Thymus (tissue), 11 donors: ENCODE data around the gene SNHG17. TPM values are rescaled to one million over a fixed set of nuclear protein-coding genes. Genes with fewer than 3 reads are reported as not detected.
A peak's percentile ranks its signal among the peaks of the same experiment; 100 is the strongest.
"Not testable (repeated sequence)": the region's sequence is repeated elsewhere in the genome, so short reads cannot be mapped to it uniquely, and the experiment has no call there.

Experiments used
- DNase-seq, 9 donors: peaks; one replicate each; pipeline ENCODE4 v3.0.0-alpha.2; 2013; ENCODE audit warnings: low spot score in 9 of 9, low read depth in 6 of 9, missing footprints in 1 of 9
- H3K27ac ChIP-seq, 2 donors: one replicate each; pipeline ENCODE4 v1.5.1; 2013; ENCODE audit warnings: control low read depth in 1 of 2, low read depth in 1 of 2, low read length in 1 of 2, mild to moderate bottlenecking in 1 of 2, moderate library complexity in 1 of 2
- H3K27me3 ChIP-seq, 2 donors: one replicate each; pipeline ENCODE4 v1.5.1; 2013; ENCODE audit warnings: low read length in 1 of 2; ENCODE audit not compliant: control insufficient read depth in 2 of 2, insufficient read depth in 1 of 2
- H3K36me3 ChIP-seq, 2 donors: one replicate each; pipeline ENCODE4 v1.5.1; 2013; ENCODE audit warnings: low read length in 1 of 2, mild to moderate bottlenecking in 1 of 2, moderate library complexity in 1 of 2; ENCODE audit not compliant: control insufficient read depth in 2 of 2, insufficient read depth in 2 of 2
- H3K4me1 ChIP-seq, 2 donors: one replicate each; pipeline ENCODE4 v1.5.1; 2013; ENCODE audit warnings: low read length in 2 of 2; ENCODE audit not compliant: control insufficient read depth in 2 of 2, insufficient read depth in 2 of 2
- H3K4me3 ChIP-seq, 2 donors: one replicate each; pipeline ENCODE4 v1.5.1; 2013; ENCODE audit warnings: low read length in 2 of 2, control low read depth in 1 of 2, mild to moderate bottlenecking in 1 of 2
- H3K9me3 ChIP-seq, 2 donors: one replicate each; pipeline ENCODE4 v1.5.1; 2013; ENCODE audit warnings: low read length in 1 of 2, mild to moderate bottlenecking in 1 of 2; ENCODE audit not compliant: control insufficient read depth in 2 of 2, insufficient read depth in 1 of 2
- WGBS: extraction: QIAGEN DNeasy Blood & Tissue Kit; methylation state at CpG from one replicate; pipeline ENCODE4 v1.1.7; 2013; 5-methylcytosine and 5-hydroxymethylcytosine counted together
- polyA plus RNA-seq: library from polyadenylated mRNA; stranded (reverse); fragments of 200-250 nt; gene quantifications from one replicate; pipeline ENCODE4 v1.2.3, GENCODE V29; 2013
- total RNA-seq: library from RNA; stranded (reverse); fragments of 120-200 nt; gene quantifications from one replicate; pipeline ENCODE4 v1.2.4, GENCODE V29; 2013
- donor health status: healthy.

The SNHG17 gene
- total and polyA plus RNA-seq, 2 donors = 11.0 to 36.0 TPM

GRCh38 chr20:38441110-38441509 lies 6.0 kb upstream of the SNHG17 start:
- not testable (repeated sequence) for H3K27me3 ChIP-seq, H3K9me3 ChIP-seq, H3K4me1 ChIP-seq, H3K36me3 ChIP-seq, H3K4me3 ChIP-seq, DNase-seq, H3K27ac ChIP-seq
- WGBS = 96% methylated on average over 8 of the region's 8 CpGs

GRCh38 chr20:38437796-38438195 lies 2.7 kb upstream of the SNHG17 start:
- H3K4me3 ChIP-seq = no peak overlapping the region
- 94% methylated on average over 6 of the region's 6 CpGs for WGBS
- H3K9me3 ChIP-seq = no peaks in the 10 kb centered on the region
- DNase-seq = no peak
- peaks cover 0 to 2% of the 10 kb centered on the region in 2 donors for H3K27me3 ChIP-seq
- peaks cover 0 to 12% of the 10 kb centered on the region in 2 donors for H3K4me1 ChIP-seq
- no peak overlapping the region for H3K27ac ChIP-seq
- peaks cover 1 to 12% of the 10 kb centered on the region in 2 donors for H3K36me3 ChIP-seq

- H3K4me1 ChIP-seq = peaks cover 0 to 12% of the 10 kb centered on the region in 2 donors
- peaks cover 24 to 34% of the 10 kb centered on the region in 2 donors for H3K36me3 ChIP-seq
- H3K27ac ChIP-seq = no peak overlapping the region
- no peaks in the 10 kb centered on the region for H3K27me3 ChIP-seq
- 88% methylated on average over 6 of the region's 6 CpGs for WGBS
- no peak overlapping the region for H3K4me3 ChIP-seq
- DNase-seq = no peak
- H3K9me3 ChIP-seq = no peaks in the 10 kb centered on the region
Observed at GRCh38 chr20:38435555-38435939, 419 bp upstream of the SNHG17 start.

- Histone ChIP-seq H3K4me3 (peak overlapping the region; percentile 56 to 94), H3K27ac (peak overlapping the region; percentile 73 to 81), H3K36me3 (peaks cover 31 to 43% of the 10 kb centered on the region in 2 donors), H3K9me3 (no peaks in the 10 kb centered on the region), H3K27me3 (no peaks in the 10 kb centered on the region), H3K4me1 (peaks cover 0 to 12% of the 10 kb centered on the region in 2 donors)
- DNase-seq = peak in 4 of 9 donors; percentile 18 to 47 (median 22)
- WGBS = 4% methylated on average over 16 of the region's 16 CpGs
Observed at GRCh38 chr20:38434301-38434741, 807 bp downstream of the SNHG17 start.

GRCh38 chr20:38433304-38433972 lies 1.7 kb downstream of the SNHG17 start:
- Histone ChIP-seq H3K9me3 (no peaks in the 10 kb centered on the region), H3K4me3 (peak overlapping the region in 1 of 2 donors; percentile 94), H3K36me3 (peaks cover 40 to 52% of the 10 kb centered on the region in 2 donors), H3K4me1 (peaks cover 0 to 12% of the 10 kb centered on the region in 2 donors), H3K27ac (no peak overlapping the region), H3K27me3 (no peaks in the 10 kb centered on the region)
- DNase-seq = no peak
- WGBS = 95% methylated on average over 9 of the region's 9 CpGs

- not testable (repeated sequence) for H3K27me3 ChIP-seq, H3K9me3 ChIP-seq, DNase-seq, H3K27ac ChIP-seq, H3K4me3 ChIP-seq
- peaks cover 46 to 57% of the 10 kb centered on the region in 2 donors for H3K36me3 ChIP-seq
- peaks cover 0 to 12% of the 10 kb centered on the region in 2 donors for H3K4me1 ChIP-seq
- WGBS = 96% methylated on average over 5 of the region's 5 CpGs
Observed at GRCh38 chr20:38432870-38433269, 2.3 kb downstream of the SNHG17 start.

- 98% methylated on average over 6 of the region's 6 CpGs for WGBS
Observed at GRCh38 chr20:38432292-38432691, 2.8 kb downstream of the SNHG17 start.

GRCh38 chr20:38430679-38431325 lies 4.3 kb downstream of the SNHG17 start:
- H3K4me1 ChIP-seq = peaks cover 0 to 12% of the 10 kb centered on the region in 2 donors
- WGBS = 93% methylated on average over 8 of the region's 8 CpGs
- no peak overlapping the region for H3K27ac ChIP-seq
- no peak overlapping the region for H3K4me3 ChIP-seq
- H3K27me3 ChIP-seq = no peaks in the 10 kb centered on the region
- H3K9me3 ChIP-seq = no peaks in the 10 kb centered on the region
- no peak for DNase-seq
- H3K36me3 ChIP-seq = peaks cover 66 to 78% of the 10 kb centered on the region in 2 donors

More at GRCh38 chr20:38432292-38432691, 2.8 kb downstream of the SNHG17 start:
- peaks cover 0 to 12% of the 10 kb centered on the region in 2 donors for H3K4me1 ChIP-seq
- H3K4me3 ChIP-seq = no peak overlapping the region
- H3K27me3 ChIP-seq = no peaks in the 10 kb centered on the region
- peaks cover 52 to 63% of the 10 kb centered on the region in 2 donors for H3K36me3 ChIP-seq
- no peak for DNase-seq
- H3K9me3 ChIP-seq = no peaks in the 10 kb centered on the region
- no peak overlapping the region for H3K27ac ChIP-seq

GRCh38 chr20:38429301-38429700 lies 5.8 kb downstream of the SNHG17 start:
- over 99% methylated on average over 3 of the region's 3 CpGs for WGBS
- H3K4me1 ChIP-seq = peaks cover 0 to 11% of the 10 kb centered on the region in 2 donors

More at GRCh38 chr20:38429301-38429700, 5.8 kb downstream of the SNHG17 start:
- peaks cover 82 to 93% of the 10 kb centered on the region in 2 donors for H3K36me3 ChIP-seq
- no peaks in the 10 kb centered on the region for H3K9me3 ChIP-seq
- no peak overlapping the region for H3K27ac ChIP-seq
- H3K4me3 ChIP-seq = no peak overlapping the region
- no peaks in the 10 kb centered on the region for H3K27me3 ChIP-seq
- no peak for DNase-seq
